Tongue (tissue), 2 donors: ENCODE data around the gene CUBN. TPM values are rescaled to one million over a fixed set of nuclear protein-coding genes. Genes with fewer than 3 reads are reported as not detected.
A peak's percentile ranks its signal among the peaks of the same experiment; 100 is the strongest.

Source experiments
- DNase-seq: peaks from one replicate; pipeline ENCODE4 v3.0.0-alpha.2; 2015
- total RNA-seq: library from RNA; depleted of rRNA; stranded (reverse); fragments of >200 nt; gene quantifications from one replicate; pipeline ENCODE4 v1.2.3, GENCODE V29; 2014

The CUBN gene
- total RNA-seq, 1 donor from 2014 or later: 3.5 TPM

DNA sequence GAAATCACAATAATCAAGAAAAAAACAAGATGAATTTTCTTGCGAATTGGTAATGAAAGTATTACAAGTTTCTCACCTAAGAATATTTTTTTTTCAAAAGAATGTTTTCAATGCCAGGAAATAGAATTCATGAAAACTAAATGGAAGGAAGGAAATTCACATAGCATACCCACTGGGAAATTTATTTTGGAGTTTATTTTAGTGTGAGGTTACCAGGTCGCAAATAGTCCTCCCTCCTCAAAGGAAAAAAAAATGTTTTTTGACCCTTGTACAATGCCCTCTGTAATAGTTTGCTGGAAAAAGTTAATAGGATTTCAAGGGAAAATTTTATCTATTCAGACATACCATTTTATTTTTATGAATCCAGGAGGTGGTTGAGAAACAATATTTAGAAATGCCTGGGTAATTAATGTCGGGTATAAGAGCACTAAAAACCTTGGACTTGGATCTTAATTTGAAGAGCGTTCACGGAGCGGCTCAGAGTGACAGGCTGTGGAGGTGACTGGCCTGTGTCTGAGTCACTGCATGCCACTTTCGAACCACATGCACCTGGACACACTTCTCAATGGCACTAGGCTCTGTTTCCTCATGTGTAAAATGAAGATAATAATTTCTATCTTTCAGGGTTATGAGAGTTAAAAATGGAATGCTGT is 28.2 kb downstream of the CUBN start:
- DNase-seq: no peak

- DNase-seq: no peak
Observed at GRCh38 chr10:17100586-17100985, 29.0 kb downstream of the CUBN start.

DNA sequence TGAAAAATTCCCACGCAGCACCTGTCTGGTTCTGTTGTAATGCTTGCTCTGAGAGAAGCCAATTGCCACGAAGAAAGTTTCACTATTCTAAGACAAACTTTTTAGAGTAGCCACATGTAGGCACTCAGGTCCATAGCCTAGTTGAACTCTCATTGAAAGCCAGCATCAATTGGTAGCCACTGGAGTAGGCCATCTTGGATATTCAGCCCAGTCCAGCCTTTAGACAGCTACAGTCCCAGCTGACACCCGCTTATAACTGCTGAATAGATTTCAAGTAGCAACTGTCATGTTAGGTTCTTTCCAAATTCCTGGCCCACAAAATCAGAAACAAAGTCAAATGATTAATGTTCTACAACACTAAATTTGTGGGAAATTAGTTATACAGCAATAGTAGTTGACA is 31.6 kb downstream of the CUBN start:
- DNase-seq: no peak

GRCh38 chr10:17094844-17095243 is 34.8 kb downstream of the CUBN start:
- no peak for DNase-seq

DNA sequence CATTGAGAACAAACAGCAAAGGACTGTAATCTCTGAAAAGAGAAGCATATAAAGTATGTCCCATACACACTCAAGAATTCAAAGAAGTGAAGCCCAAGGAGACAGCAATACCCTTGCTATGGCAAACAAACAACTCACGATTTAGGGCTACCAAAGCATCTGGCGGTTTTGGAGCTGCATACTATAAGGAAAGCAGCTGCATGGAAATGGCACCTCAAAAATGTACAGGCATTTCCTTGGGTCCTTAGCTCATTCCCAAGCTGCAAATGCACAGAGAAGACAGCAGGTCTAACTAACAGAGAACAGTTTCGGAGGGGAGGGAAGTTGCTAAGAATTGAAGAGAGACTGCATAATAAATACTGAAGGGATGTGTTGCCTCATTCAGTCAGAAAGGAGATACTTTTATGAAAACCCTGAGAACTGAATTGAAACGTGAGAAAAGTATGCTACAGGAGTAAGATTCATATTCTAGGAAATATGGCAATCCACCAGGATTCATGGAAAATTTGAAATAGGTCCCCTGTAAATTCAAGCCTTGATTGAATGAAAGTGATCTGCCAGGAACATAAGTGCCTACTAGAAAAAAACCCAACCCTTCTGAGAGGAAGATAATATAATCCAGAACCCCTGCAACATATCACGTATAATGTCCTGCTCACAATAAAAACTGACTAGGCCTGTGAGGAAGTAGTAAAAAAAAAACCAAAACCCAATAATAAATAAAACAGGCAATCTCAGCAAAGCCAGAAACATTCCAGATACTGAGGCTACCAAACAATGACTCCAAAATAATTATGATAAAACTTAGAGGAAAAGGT is 36.4 kb downstream of the CUBN start:
- peak; percentile 41 for DNase-seq

GRCh38 chr10:17092216-17092944 is 37.2 kb downstream of the CUBN start:
- DNase-seq: no peak

DNA sequence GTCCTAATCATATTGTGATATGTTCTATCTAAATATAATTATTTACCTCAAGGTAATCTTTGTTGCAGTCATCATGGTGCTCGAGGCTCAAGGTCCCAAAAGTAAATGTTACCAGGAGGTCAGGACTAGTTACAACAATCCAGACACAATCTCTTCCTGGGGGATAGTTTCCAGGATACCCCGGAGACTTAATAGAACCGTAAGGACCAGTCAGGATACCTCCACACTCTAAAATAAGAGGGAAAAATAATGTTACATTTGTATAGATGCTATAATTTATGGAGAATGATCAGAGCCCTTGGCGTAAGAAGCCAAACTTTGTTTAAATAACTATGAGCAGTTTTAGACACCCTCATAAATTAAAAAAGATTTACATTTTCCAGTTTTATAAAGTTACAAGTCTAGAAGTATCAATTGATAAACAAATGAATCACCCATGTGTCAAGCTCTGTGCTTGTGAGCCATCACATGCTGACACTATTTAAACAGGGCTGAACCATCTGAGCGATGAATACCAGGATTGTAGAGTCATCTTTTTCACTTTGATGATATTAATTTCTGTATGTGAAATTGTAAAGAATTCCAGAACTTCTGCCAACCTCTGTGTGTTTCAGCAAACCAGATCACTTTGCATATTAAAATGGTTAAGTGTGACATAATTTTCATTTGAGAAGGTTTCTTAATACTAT is 41.3 kb downstream of the CUBN start:
- no peak for DNase-seq

DNA sequence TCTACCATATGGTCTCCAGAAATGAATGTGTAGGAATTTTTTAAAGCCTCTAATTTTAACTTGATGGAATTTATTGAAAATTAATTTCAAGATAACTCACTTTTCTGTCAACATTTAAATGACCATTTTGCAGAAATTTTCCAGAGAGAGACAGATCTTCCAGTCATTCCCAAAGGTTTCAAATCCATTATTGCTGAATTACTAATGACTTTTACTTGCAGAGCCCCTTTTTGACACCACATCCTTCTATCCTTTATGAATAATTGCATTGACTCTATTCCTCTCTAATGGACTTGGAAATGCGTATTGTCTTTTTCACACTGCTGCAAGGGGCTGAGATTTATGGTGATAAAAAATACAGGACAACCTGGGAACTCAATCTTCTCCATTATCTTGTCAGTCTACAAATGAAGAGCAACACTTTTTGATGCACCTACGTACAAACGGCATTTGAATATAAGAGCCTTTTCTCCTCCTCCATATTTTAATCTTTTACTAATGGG is 42.7 kb downstream of the CUBN start:
- DNase-seq: no peak

DNA sequence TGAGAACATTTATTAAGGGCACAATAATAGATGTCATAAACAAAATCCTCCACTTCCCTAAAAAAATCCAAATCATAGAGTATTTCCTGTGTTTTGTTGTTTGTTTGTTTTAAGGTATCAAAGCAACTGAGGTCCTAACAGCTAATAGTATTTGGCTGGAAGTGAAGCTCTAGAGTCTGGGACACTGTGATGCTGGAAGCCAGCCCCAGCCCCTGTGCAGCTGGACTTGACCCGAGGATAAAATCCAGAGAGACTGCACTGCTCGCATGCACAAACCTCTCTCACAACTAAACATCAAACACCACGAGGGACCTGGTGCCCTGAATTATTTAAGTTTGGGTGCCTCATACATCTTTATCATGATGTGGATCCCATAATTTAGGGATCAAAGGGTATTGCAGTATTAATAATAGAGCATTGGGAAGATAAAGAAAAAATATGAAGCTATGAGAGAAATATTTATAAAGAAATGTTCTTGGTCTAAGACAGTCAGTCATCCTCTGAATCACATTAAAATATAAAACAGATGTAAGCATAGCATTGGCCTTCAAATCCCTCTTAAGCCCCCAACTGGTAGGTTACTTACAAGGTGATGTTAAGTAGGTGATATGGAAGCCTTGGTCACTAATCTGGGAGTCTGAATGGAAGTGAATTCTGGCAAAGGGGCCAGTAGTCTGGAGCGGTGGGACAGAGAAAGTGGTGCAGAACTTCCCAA is 44.4 kb downstream of the CUBN start:
- DNase-seq: peak; percentile 72

DNA sequence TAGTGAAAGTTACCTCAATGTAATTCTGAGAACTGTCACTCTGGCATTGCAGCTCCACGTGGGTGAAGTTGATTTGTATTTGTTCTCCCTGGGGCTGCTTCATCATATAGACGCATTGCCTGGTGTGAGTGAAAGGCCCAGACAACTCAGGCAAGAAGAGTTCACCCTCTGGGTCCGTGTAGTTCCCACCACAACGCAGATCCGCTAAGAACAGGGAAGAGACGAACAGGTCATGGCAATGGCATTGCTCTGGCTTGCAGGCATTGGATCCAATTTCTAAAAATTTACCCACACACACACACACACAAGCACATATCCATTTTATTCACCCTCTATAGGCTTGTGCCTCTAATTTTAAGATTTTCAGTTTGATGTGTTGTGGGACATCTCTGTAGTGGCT is 45.4 kb downstream of the CUBN start:
- DNase-seq: no peak

GRCh38 chr10:17081431-17081830 is 48.2 kb downstream of the CUBN start:
- no peak for DNase-seq

DNA sequence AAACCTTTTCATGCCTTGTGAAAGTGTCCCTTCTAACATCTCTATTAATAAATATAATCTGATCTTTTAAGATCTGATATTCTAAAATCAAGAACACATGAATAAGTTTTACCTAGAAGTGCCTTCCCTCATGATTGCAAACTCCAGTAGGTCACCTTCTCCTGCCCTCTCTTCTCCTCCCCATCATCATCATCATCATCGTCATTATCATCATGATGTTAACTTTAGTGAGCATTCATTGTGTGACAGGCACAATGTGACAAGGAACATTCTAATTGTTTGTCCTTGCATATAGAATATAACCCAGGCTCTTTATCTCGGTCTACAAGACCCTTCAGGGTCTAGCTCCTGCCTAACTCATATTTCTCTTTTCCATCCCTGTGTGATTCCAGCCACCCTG is 51.7 kb downstream of the CUBN start:
- no peak for DNase-seq

GRCh38 chr10:17077346-17077781 is 52.2 kb downstream of the CUBN start:
- DNase-seq: peak; percentile 76

GRCh38 chr10:17076626-17077345 is 52.8 kb downstream of the CUBN start:
- DNase-seq: no peak

DNA sequence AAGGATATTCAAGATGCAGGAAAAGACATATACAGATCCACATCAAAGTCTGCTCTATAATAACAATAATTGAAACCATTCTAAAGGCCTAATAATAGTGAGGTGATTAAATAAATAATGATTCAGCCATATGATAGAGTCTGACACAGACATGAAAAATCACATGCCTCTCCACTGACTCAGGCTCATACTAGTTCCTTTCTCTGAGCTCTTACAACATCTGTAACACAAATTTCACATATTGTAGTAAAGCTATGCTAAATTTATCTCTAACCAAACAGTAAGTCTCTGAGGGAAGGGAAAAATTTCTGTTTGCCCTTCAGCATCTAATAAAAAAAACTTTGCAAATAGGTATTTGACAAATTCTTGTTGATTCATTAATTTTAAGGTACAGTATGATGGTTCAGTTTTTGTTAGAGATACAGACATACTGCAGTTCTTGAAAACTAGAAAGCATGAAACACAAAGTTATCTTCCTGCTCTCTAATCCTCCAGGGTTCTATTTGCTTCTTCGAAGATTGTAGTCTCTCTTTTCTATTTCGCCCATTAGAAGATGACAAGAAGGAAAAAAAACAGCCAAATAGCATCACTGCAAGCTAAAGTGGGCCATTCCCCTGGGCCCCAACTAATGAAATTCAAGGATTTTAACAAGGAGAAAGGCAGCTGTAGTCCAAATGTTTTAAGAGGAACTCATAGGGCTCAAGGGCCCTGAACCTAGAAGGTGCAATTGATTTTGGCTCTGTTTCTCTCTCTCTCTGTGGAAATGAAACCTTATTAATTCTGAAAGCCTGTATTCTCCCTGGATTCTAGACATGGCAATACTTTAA is 53.9 kb downstream of the CUBN start:
- DNase-seq: no peak

DNA sequence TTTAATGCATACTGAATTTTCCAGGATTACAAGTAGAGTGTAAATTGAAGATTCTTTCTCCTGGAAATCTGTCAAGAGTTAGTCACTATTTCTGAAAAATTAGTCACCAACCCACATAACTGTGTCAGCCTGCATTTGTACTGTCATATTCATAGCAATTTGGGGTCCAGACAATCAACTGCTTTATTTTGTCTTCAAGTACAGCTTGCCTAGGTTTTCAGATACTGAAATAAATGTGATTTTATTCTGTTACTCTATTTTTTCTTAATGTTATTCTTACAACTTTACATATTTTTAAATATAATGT is 55.1 kb downstream of the CUBN start:
- DNase-seq: no peak

- no peak for DNase-seq
Observed at GRCh38 chr10:17073725-17074540, 55.7 kb downstream of the CUBN start.

- no peak for DNase-seq
Observed at GRCh38 chr10:17068953-17069352, 60.7 kb downstream of the CUBN start.
